Measurements from ENCODE around the gene OR4C45. TPM values are rescaled to one million over a fixed set of nuclear protein-coding genes. Genes with fewer than 3 reads are reported as not detected.

The OR4C45 gene
- total RNA-seq, 1 donor from 2014 or later, result not detected

GRCh38 chr11:50070389-50070788 lies 37.7 kb downstream of the OR4C45 start:
- H3K27me3 ChIP-seq, result no peaks in the 10 kb centered on the region
- TF ChIP-seq CTCF (IDR thresholded peaks at IDR 0.05), result no peak
- TF ChIP-seq POLR2AphosphoS5 (IDR thresholded peaks at IDR 0.05; ENCODE audit: insufficient read depth in 1 of 2, low read depth in 1 of 2), result no peak
- TF ChIP-seq POLR2A (IDR thresholded peaks at IDR 0.05), result no peak
- intact Hi-C loops (cut with DNase I), result no loop called here
- no peak for DNase-seq (ENCODE audit: extremely low spot score in 2 of 2)
- no peaks in the 10 kb centered on the region for H3K4me1 ChIP-seq
- no peak overlapping the region for H3K4me3 ChIP-seq
- no peaks in the 10 kb centered on the region for H3K9me3 ChIP-seq
- H3K27ac ChIP-seq, result no peak overlapping the region
- no peaks in the 10 kb centered on the region for H3K36me3 ChIP-seq

DNA sequence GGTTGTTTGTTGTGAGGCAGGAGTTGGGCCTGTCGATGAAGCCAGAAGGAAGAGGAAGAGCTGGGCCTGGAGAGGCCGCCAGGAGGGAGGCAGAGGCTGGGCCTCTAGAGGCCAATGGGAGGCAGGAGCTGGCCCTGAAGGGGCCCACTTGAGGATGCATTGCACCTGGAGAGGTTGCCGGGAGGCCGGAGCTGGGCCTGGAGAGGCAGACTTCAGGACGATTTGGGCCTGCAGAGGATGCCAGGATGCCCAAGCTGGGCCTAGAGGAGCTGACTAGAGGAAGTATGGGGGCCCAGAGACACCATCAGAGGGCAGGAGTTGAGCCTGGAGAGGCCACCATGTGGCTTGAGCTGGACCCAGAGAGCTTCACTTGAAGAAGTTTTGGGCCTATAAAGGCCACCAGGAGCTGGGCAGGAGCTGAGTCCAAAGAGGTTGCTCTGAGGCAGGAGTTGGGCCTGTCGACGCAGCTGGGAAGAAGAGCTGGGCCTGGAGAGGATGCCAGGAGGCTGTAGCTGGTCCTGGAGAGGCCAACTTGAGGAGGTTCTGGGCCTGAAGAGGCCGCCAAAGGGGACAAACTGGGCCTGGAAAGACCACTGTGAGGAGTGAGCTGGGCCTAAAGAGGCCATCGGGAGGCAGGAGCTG lies 39.0 kb downstream of the OR4C45 start:
- Histone ChIP-seq H3K27me3 (no peaks in the 10 kb centered on the region), H3K27ac (no peak overlapping the region), H3K4me1 (no peaks in the 10 kb centered on the region), H3K4me3 (no peak overlapping the region), H3K9me3 (no peaks in the 10 kb centered on the region), H3K36me3 (no peaks in the 10 kb centered on the region)
- TF ChIP-seq CTCF (IDR thresholded peaks at IDR 0.05), result no peak
- TF ChIP-seq POLR2AphosphoS5 (IDR thresholded peaks at IDR 0.05; ENCODE audit: insufficient read depth in 1 of 2, low read depth in 1 of 2), result no peak
- TF ChIP-seq POLR2A (IDR thresholded peaks at IDR 0.05), result no peak
- no peak for DNase-seq (ENCODE audit: extremely low spot score in 2 of 2)
- intact Hi-C loops (cut with DNase I), result no loop called here

GRCh38 chr11:50072226-50073112 lies 39.8 kb downstream of the OR4C45 start:
- no peak overlapping the region for H3K27ac ChIP-seq
- intact Hi-C loops (cut with DNase I), result no loop called here
- TF ChIP-seq POLR2AphosphoS5 (IDR thresholded peaks at IDR 0.05; ENCODE audit: insufficient read depth in 1 of 2, low read depth in 1 of 2) (no peak), CTCF (IDR thresholded peaks at IDR 0.05) (no peak), POLR2A (IDR thresholded peaks at IDR 0.05) (no peak)
- no peaks in the 10 kb centered on the region for H3K4me1 ChIP-seq
- H3K27me3 ChIP-seq, result no peaks in the 10 kb centered on the region
- no peak for DNase-seq (ENCODE audit: extremely low spot score in 2 of 2)
- no peaks in the 10 kb centered on the region for H3K36me3 ChIP-seq
- no peak overlapping the region for H3K4me3 ChIP-seq
- H3K9me3 ChIP-seq, result no peaks in the 10 kb centered on the region

GRCh38 chr11:50073113-50074105 lies 40.7 kb downstream of the OR4C45 start:
- Histone ChIP-seq H3K27me3 (no peaks in the 10 kb centered on the region), H3K27ac (no peak overlapping the region), H3K36me3 (no peaks in the 10 kb centered on the region), H3K9me3 (no peaks in the 10 kb centered on the region), H3K4me1 (no peaks in the 10 kb centered on the region), H3K4me3 (no peak overlapping the region)
- TF ChIP-seq CTCF (IDR thresholded peaks at IDR 0.05), result no peak
- TF ChIP-seq POLR2AphosphoS5 (IDR thresholded peaks at IDR 0.05; ENCODE audit: insufficient read depth in 1 of 2, low read depth in 1 of 2), result no peak
- no peak for TF ChIP-seq POLR2A (IDR thresholded peaks at IDR 0.05)
- intact Hi-C loops (cut with DNase I), result no loop called here
- peak in 1 of 2 donors; percentile 81 for DNase-seq (ENCODE audit: extremely low spot score in 2 of 2)

All from vagina (tissue), 2 donors.